Esophagus muscularis mucosa (tissue), 4 donors: ENCODE results near the gene TMX3. TPM values are rescaled to one million over a fixed set of nuclear protein-coding genes. Genes with fewer than 3 reads are reported as not detected.

Source experiments
- DNase-seq: peaks from one replicate; pipeline ENCODE4 v3.0.0-alpha.2; 2017; ENCODE audit errors: extremely low spot score
- H3K27ac ChIP-seq, 4 donors: fragments of 200-600 bp; sonication (generic); replicated peaks in 1 of 4; 1 replicate in 3 of 4; 2 replicates in 1 of 4; pipeline ENCODE4 v1.5.1; 2016 to 2019; ENCODE audit warnings: mild to moderate bottlenecking in 1 of 4
- H3K27me3 ChIP-seq, 4 donors: fragments of 200-600 bp; sonication (generic); one replicate each; pipeline versions ENCODE4 v1.5.1 to v1.6.0; 2016 to 2019
- H3K36me3 ChIP-seq, 4 donors: fragments of 200-600 bp; sonication (generic); one replicate each; pipeline ENCODE4 v1.5.1; 2016 to 2019
- H3K4me1 ChIP-seq, 4 donors: fragments of 200-600 bp; sonication (generic); one replicate each; pipeline ENCODE4 v1.5.1; 2016 to 2019
- H3K4me3 ChIP-seq, 4 donors: fragments of 200-600 bp; sonication (generic); 1 replicate in 2 of 4; 2 replicates in 2 of 4; pipeline ENCODE4 v1.5.1; 2016 to 2019; ENCODE audit warnings: mild to moderate bottlenecking in 4 of 4, moderate library complexity in 1 of 4
- H3K9me3 ChIP-seq, 4 donors: fragments of 200-600 bp; sonication (generic); 1 replicate in 3 of 4; 2 replicates in 1 of 4; pipeline ENCODE4 v1.5.1; 2016 to 2019
- CTCF ChIP-seq, 3 experiments: fragments of 200-600 bp in 2 of 3; fragments of 450-650 bp in 1 of 3; sonication (generic) in 2 of 3; IDR thresholded peaks; one replicate each; pipeline ENCODE4 v1.5.1; 2017 to 2019; ENCODE audit warnings: antibody characterized with exemption in 3 of 3, mild to moderate bottlenecking in 2 of 3, moderate library complexity in 1 of 3
- EP300 ChIP-seq: sonication (generic); formaldehyde crosslinking; IDR thresholded peaks from one replicate; pipeline ENCODE4 v1.6.1; 2017; ENCODE audit warnings: antibody characterized with exemption
- POLR2A ChIP-seq: fragments of 450-650 bp; IDR thresholded peaks from one replicate; pipeline ENCODE4 v1.6.1; 2017; ENCODE audit warnings: antibody characterized with exemption, moderate library complexity, mild to moderate bottlenecking, low read depth
- POLR2AphosphoS5 ChIP-seq, 2 donors: sonication (generic); formaldehyde crosslinking; IDR thresholded peaks; one replicate each; pipeline ENCODE4 v1.6.1; 2017; ENCODE audit warnings: antibody characterized with exemption in 2 of 2
- WGBS: methylation state at CpG from one replicate; pipeline ENCODE4 v1.1.5; 2018; 5-methylcytosine and 5-hydroxymethylcytosine counted together
- intact Hi-C: fragments of 100-400 bp; cut with DNase I; formaldehyde crosslinking; loops from one replicate; pipeline ENCODE4 v1.15.1; 2023
- total RNA-seq, 4 donors: library from RNA; depleted of rRNA; stranded (reverse); fragments of >200 nt; gene quantifications; one replicate each; pipeline versions ENCODE4 v1.1.0 to v1.2.1, GENCODE V29; 2016

The TMX3 gene
- total RNA-seq, 4 donors from 2014 or later = 29.0 to 39.5 (median 31.3) TPM

- Histone ChIP-seq H3K27me3 (no peaks in the 10 kb centered on the region), H3K9me3 (no peaks in the 10 kb centered on the region), H3K4me1 (peaks cover 0 to 19% (median 6%) of the 10 kb centered on the region in 4 donors), H3K27ac (peak overlapping the region in 1 of 4 donors; percentile 2), H3K4me3 (no peak overlapping the region), H3K36me3 (no peaks in the 10 kb centered on the region)
- TF ChIP-seq CTCF (IDR thresholded peaks at IDR 0.05) (no peak), POLR2A (no peak), EP300 (no peak), POLR2AphosphoS5 (IDR thresholded peaks at IDR 0.05) (no peak)
- no peak for DNase-seq
- intact Hi-C loops = no loop called here
These were observed 48.5 kb downstream of the TMX3 start for GRCh38 chr18:68666381-68666780.

GRCh38 chr18:68665628-68666027 is 49.3 kb downstream of the TMX3 start:
- Histone ChIP-seq H3K36me3 (no peaks in the 10 kb centered on the region), H3K27ac (no peak overlapping the region), H3K4me1 (peaks cover 0 to 19% (median 6%) of the 10 kb centered on the region in 4 donors), H3K4me3 (no peak overlapping the region), H3K9me3 (no peaks in the 10 kb centered on the region), H3K27me3 (no peaks in the 10 kb centered on the region)
- DNase-seq = no peak
- intact Hi-C loops = no loop called here
- TF ChIP-seq EP300 (no peak), POLR2A (no peak), POLR2AphosphoS5 (IDR thresholded peaks at IDR 0.05) (no peak), CTCF (IDR thresholded peaks at IDR 0.05) (no peak)
- 75% methylated on average over 1 of the region's 1 CpG for WGBS

GRCh38 chr18:68662754-68663153 is 52.2 kb downstream of the TMX3 start:
- Histone ChIP-seq H3K4me1 (peaks cover 0 to 19% (median 6%) of the 10 kb centered on the region in 4 donors), H3K36me3 (no peaks in the 10 kb centered on the region), H3K27me3 (no peaks in the 10 kb centered on the region), H3K27ac (no peak overlapping the region), H3K4me3 (no peak overlapping the region), H3K9me3 (no peaks in the 10 kb centered on the region)
- 81% methylated on average over 4 of the region's 4 CpGs for WGBS
- intact Hi-C loops = loop anchor here (5.0 kb wide), 1 partner anchor 1445 kb away; no protein-coding TSS in a partner anchor
- no peak for DNase-seq
- TF ChIP-seq POLR2A = no peak
- no peak for TF ChIP-seq CTCF (IDR thresholded peaks at IDR 0.05)
- TF ChIP-seq POLR2AphosphoS5 (IDR thresholded peaks at IDR 0.05) = no peak
- no peak for TF ChIP-seq EP300

DNA sequence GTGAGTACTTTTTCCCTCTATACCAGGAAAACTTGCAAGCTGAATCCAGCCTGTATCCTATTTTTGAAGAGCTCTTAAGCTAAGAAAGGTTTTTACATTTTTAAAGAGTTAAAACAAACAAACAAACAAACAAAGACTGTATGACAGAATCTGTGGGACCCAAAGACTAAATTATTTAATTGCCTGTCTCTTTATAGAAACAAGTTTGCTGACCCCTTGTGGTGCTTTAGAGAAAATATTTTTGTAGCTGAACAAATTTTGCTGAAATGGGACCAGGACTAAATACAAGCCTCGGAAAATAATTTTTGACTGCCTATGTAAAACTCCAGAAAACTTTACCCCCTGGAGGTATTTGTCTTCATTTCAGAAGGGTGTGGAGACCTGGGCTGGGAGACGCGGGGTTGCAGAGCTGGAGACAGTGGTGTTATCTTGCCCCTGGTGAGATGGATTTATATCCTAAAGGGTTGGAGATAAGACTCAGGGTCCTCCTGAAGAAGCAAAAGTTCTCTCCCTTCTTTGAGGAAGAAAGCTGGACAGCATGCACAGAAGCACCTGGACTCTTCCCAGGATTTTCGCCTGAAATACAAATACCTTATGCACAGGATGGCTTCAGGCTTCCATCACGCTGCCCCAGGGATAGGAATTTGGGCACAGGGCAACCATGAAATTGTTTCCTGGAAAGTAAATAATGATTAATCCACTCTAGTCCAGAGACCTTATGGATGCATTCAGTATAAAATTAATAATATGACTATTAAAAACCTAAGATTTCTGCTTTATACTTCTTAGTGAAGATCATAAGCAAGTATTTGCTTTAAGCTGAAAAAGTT is 54.3 kb downstream of the TMX3 start:
- H3K27me3 ChIP-seq = no peaks in the 10 kb centered on the region
- no peak overlapping the region for H3K4me3 ChIP-seq
- no peaks in the 10 kb centered on the region for H3K9me3 ChIP-seq
- TF ChIP-seq EP300 (no peak), POLR2AphosphoS5 (IDR thresholded peaks at IDR 0.05) (no peak), CTCF (IDR thresholded peaks at IDR 0.05) (peak; percentile 28 to 55 (median 50)), POLR2A (no peak)
- peaks cover 0 to under 1% (median 0%) of the 10 kb centered on the region in 4 donors for H3K4me1 ChIP-seq
- DNase-seq = no peak
- 52% methylated on average over 5 of the region's 5 CpGs for WGBS
- no peak overlapping the region for H3K27ac ChIP-seq
- no peaks in the 10 kb centered on the region for H3K36me3 ChIP-seq
- intact Hi-C loops = loop anchor here (5.0 kb wide), 1 partner anchor 1443 kb away; no protein-coding TSS in a partner anchor
